DND-41 (cell line): ENCODE measurements around the gene AKR1A1.

Experiments used
- EZH2 ChIP-seq: IDR thresholded peaks from 3 replicates; pipeline ENCODE4 v1.6.1; 2012; ENCODE audit warnings: borderline replicate concordance, low read depth, mild to moderate bottlenecking, moderate library complexity, low read length, inconsistent platforms; ENCODE audit not compliant: severe bottlenecking
- TF ChIP-seq, protein P1 (sequence below): IDR thresholded peaks from 2 replicates; pipeline ENCODE4 v1.5.1; 2012; ENCODE audit warnings: borderline replicate concordance, low read length, moderate library complexity, mild to moderate bottlenecking; ENCODE audit not compliant: poor library complexity, severe bottlenecking; ENCODE audit errors: extremely low read depth

DNA sequence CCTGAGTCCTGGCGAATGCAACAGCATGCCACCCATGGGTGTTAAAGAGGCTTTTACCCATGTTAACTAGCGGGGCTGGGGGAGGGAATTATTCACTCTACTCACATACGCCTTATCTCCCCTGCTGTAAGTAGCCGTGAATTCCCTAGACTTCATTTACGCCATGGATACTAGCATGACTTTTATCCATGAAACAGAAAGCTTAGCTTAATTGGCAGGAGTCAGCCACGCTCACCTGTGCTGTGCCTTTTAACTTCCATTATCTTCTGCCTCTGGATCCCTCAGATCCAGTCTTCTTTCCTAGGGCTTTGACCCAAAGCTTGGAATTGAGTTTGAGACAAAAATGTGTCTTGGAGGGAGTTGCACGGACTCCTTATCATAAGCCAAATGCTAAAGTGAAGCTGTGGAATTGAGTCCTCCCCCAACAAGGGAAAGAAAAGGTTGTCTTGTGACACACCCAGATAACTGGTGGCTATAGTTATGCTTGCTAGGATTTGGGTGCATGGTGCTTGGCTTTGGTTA lies 23.5 kb downstream of the AKR1A1 start:
- TF ChIP-seq, protein P1, sequence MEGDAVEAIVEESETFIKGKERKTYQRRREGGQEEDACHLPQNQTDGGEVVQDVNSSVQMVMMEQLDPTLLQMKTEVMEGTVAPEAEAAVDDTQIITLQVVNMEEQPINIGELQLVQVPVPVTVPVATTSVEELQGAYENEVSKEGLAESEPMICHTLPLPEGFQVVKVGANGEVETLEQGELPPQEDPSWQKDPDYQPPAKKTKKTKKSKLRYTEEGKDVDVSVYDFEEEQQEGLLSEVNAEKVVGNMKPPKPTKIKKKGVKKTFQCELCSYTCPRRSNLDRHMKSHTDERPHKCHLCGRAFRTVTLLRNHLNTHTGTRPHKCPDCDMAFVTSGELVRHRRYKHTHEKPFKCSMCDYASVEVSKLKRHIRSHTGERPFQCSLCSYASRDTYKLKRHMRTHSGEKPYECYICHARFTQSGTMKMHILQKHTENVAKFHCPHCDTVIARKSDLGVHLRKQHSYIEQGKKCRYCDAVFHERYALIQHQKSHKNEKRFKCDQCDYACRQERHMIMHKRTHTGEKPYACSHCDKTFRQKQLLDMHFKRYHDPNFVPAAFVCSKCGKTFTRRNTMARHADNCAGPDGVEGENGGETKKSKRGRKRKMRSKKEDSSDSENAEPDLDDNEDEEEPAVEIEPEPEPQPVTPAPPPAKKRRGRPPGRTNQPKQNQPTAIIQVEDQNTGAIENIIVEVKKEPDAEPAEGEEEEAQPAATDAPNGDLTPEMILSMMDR, result no peak
- no peak for TF ChIP-seq EZH2
